Kidney (tissue), 14 donors: ENCODE data around the gene CDS2. TPM values are rescaled to one million over a fixed set of nuclear protein-coding genes. Genes with fewer than 3 reads are reported as not detected.
"Not testable (repeated sequence)": the region's sequence is repeated elsewhere in the genome, so short reads cannot be mapped to it uniquely, and the experiment has no call there.

Experiments
- DNase-seq, 5 donors: peaks; one replicate each; pipeline ENCODE4 v3.0.0-alpha.2; 2013 to 2020
- FAIRE-seq: peaks from 2 replicates; lab custom pipeline; 2012; peaks lifted over from hg19 to GRCh38; lab: Jason Lieb, UNC
- H3K27ac ChIP-seq, 2 donors: one replicate each; pipeline ENCODE4 v1.7.0; 2013; ENCODE audit warnings: low read depth in 2 of 2, low read length in 2 of 2, inconsistent platforms in 1 of 2
- H3K27me3 ChIP-seq: one replicate; pipeline ENCODE4 v1.7.1; 2013; ENCODE audit warnings: low read length, inconsistent platforms; ENCODE audit not compliant: control insufficient read depth, insufficient read depth
- H3K36me3 ChIP-seq, 3 donors: one replicate each; pipeline versions ENCODE4 v1.7.0 to v1.7.1; 2013; ENCODE audit warnings: low read length in 3 of 3, control low read depth in 1 of 3, inconsistent platforms in 1 of 3; ENCODE audit not compliant: insufficient read depth in 3 of 3, control insufficient read depth in 2 of 3
- H3K4me1 ChIP-seq, 3 donors: one replicate each; pipeline versions ENCODE4 v1.7.0 to v1.7.1; 2013; ENCODE audit warnings: low read length in 3 of 3, inconsistent platforms in 1 of 3, low read depth in 1 of 3; ENCODE audit not compliant: control insufficient read depth in 2 of 3, insufficient read depth in 2 of 3
- H3K4me3 ChIP-seq, 3 donors: one replicate each; pipeline versions ENCODE4 v1.7.0 to v1.8.1; 2013; ENCODE audit warnings: low read length in 3 of 3, control low read depth in 1 of 3, inconsistent platforms in 1 of 3
- H3K9ac ChIP-seq, 3 donors: one replicate each; pipeline versions ENCODE4 v1.7.0 to v1.7.1; 2013; ENCODE audit warnings: low read length in 3 of 3, control low read depth in 1 of 3, inconsistent platforms in 1 of 3
- H3K9me3 ChIP-seq, 3 donors: one replicate each; pipeline versions ENCODE4 v1.7.0 to v1.7.1; 2013; ENCODE audit warnings: low read length in 3 of 3, control low read depth in 1 of 3, inconsistent platforms in 1 of 3; ENCODE audit not compliant: control insufficient read depth in 2 of 3, insufficient read depth in 1 of 3
- intact Hi-C: fragments of 100-400 bp; cut with DNase I; formaldehyde crosslinking; loops from one replicate; pipeline ENCODE4 v1.11.1; 2022
- polyA plus RNA-seq: library from polyadenylated mRNA; stranded (reverse); fragments of 350-450 nt; fragmentation: Illumina TruSeq; extraction: RNeasy Lipid Tissue Mini Kit (QIAGEN cat#74804); gene quantifications from one replicate; pipeline ENCODE4 v1.2.3, GENCODE V29; 2014; ENCODE audit warnings: low read depth, low replicate concordance; ENCODE audit not compliant: insufficient read depth
- total RNA-seq: library from RNA; stranded (reverse); fragmentation: NEBNext Ultra II Directional; extraction: Animal tissue kit (Norgen Biotek cat#: 25700); gene quantifications from one replicate; pipeline ENCODE4 v1.2.1, GENCODE V29; 2021
- TF ChIP-seq, protein P1 (sequence below): IDR thresholded peaks from 3 replicates; pipeline ENCODE4 v1.5.1; 2012; ENCODE audit warnings: mild to moderate bottlenecking, moderate library complexity, borderline replicate concordance; ENCODE audit not compliant: insufficient read depth; ENCODE audit errors: extremely low read depth
- donor health status: control.
- donor health status: control.
- donor health status: control.
- donor health status: control.
- donor health status: control.
- donor health status: DM: yes; HTN: yes; CAD: no.
- donor health status: Normal renal cell carcinoma (clear cell type).

Gene CDS2
- total and polyA plus RNA-seq, 2 donors from 2014 or later = 19.9 to 67.9 TPM

GRCh38 chr20:5095454-5095853 lies 31.4 kb upstream of the CDS2 start:
- H3K27ac ChIP-seq = no peak overlapping the region
- H3K9ac ChIP-seq = no peak overlapping the region
- H3K4me3 ChIP-seq = no peak overlapping the region
- DNase-seq (no peak), FAIRE-seq (no peak)
- peaks cover 3 to 11% (median 10%) of the 10 kb centered on the region in 3 donors for H3K36me3 ChIP-seq
- H3K27me3 ChIP-seq = no peaks in the 10 kb centered on the region
- intact Hi-C loops = no loop called here
- no peaks in the 10 kb centered on the region for H3K9me3 ChIP-seq
- no peaks in the 10 kb centered on the region for H3K4me1 ChIP-seq
- TF ChIP-seq, protein P1, sequence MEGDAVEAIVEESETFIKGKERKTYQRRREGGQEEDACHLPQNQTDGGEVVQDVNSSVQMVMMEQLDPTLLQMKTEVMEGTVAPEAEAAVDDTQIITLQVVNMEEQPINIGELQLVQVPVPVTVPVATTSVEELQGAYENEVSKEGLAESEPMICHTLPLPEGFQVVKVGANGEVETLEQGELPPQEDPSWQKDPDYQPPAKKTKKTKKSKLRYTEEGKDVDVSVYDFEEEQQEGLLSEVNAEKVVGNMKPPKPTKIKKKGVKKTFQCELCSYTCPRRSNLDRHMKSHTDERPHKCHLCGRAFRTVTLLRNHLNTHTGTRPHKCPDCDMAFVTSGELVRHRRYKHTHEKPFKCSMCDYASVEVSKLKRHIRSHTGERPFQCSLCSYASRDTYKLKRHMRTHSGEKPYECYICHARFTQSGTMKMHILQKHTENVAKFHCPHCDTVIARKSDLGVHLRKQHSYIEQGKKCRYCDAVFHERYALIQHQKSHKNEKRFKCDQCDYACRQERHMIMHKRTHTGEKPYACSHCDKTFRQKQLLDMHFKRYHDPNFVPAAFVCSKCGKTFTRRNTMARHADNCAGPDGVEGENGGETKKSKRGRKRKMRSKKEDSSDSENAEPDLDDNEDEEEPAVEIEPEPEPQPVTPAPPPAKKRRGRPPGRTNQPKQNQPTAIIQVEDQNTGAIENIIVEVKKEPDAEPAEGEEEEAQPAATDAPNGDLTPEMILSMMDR = no peak

DNA sequence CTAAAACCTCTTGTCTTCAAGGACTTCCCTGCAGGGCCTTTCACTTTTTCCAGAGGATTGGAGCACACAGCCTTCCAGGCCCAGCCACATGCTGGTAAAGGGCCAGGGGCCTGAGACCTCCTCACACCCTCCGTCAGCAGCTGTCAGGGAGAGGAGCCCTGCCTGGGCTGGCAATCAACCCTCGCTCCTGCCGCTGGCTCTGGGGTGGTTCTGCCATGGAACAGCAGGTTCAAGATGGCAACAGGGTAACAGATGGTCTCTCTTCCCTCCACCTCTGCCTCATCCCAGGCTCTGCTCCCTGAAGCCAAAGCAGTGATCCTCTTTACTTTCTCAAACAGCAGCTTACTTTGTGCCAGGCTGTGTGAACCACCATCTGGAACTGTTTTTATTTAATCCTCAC lies 30.9 kb upstream of the CDS2 start:
- DNase-seq = no peak
- intact Hi-C loops = no loop called here
- no peak for FAIRE-seq

DNA sequence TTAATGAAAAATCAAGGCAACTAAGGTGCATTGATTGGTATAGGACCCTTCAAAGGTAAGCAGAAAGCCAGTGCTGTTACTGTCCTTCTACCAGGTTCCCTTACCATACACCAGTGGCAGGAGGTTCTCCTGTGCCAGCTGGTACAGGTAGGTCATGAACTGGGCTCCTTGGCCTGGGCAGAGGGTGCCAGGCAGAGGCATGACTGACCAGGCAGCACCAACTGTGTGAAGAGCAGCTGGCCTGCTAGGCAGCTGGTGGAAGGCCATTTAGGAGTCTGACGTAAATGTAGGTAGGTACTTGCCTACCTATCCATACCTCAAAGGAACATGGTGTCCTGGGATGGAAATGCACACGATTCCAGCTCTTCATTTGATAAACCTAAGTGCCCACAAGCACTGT lies 30.3 kb upstream of the CDS2 start:
- TF ChIP-seq, protein P1 = no peak
- H3K36me3 ChIP-seq = peaks cover 3 to 13% (median 13%) of the 10 kb centered on the region in 3 donors
- FAIRE-seq (no peak), DNase-seq (no peak)
- H3K9ac ChIP-seq = no peak overlapping the region
- H3K4me1 ChIP-seq = no peaks in the 10 kb centered on the region
- H3K4me3 ChIP-seq = no peak overlapping the region
- H3K9me3 ChIP-seq = no peaks in the 10 kb centered on the region
- H3K27me3 ChIP-seq = no peaks in the 10 kb centered on the region
- H3K27ac ChIP-seq = no peak overlapping the region
- intact Hi-C loops = no loop called here

More for the DNA sequence above, 30.9 kb upstream of the CDS2 start:
- H3K9me3 ChIP-seq = no peaks in the 10 kb centered on the region
- no peaks in the 10 kb centered on the region for H3K27me3 ChIP-seq
- TF ChIP-seq, protein P1 = no peak
- no peak overlapping the region for H3K4me3 ChIP-seq
- H3K36me3 ChIP-seq = peaks cover 3 to 11% (median 10%) of the 10 kb centered on the region in 3 donors
- H3K27ac ChIP-seq = no peak overlapping the region
- no peaks in the 10 kb centered on the region for H3K4me1 ChIP-seq
- no peak overlapping the region for H3K9ac ChIP-seq

- peaks cover 3 to 22% (median 18%) of the 10 kb centered on the region in 3 donors for H3K36me3 ChIP-seq
- DNase-seq, FAIRE-seq, H3K9me3 ChIP-seq, H3K27ac ChIP-seq, H3K9ac ChIP-seq, H3K27me3 ChIP-seq, H3K4me3 ChIP-seq, intact Hi-C loops, H3K4me1 ChIP-seq: not testable (repeated sequence)
These were observed 27.8 kb upstream of the CDS2 start for GRCh38 chr20:5099009-5099408.

DNA sequence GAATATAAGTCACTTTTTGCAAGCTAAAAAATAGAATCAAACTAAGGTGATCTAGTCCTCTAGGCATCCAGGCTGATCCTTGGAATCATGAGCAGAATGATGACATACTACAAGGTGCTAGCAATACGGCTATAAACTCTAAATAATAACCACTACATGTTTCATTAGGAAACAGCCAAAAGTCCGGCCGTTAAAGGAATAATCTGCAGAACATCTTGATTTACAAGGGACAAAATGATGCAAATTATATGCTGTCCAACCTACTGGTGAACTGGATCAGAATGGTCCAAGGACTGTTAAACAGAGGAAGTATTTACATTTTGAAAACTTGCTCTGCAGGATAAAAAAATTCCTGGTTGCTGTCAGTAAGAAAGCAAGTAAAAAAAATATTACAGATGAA lies 26.9 kb upstream of the CDS2 start:
- peaks cover 8 to 26% (median 22%) of the 10 kb centered on the region in 3 donors for H3K36me3 ChIP-seq
- intact Hi-C loops = not testable (repeated sequence)

More for the DNA sequence above, 26.9 kb upstream of the CDS2 start:
- not testable (repeated sequence) for H3K9me3 ChIP-seq, H3K4me3 ChIP-seq, FAIRE-seq, H3K4me1 ChIP-seq, H3K9ac ChIP-seq, H3K27ac ChIP-seq, H3K27me3 ChIP-seq, DNase-seq
